Glutamatergic neuron (in vitro differentiated cells): ENCODE measurements around the gene SCG2. TPM values are rescaled to one million over a fixed set of nuclear protein-coding genes. Genes with fewer than 3 reads are reported as not detected.
A peak's percentile ranks its signal among the peaks of the same experiment; 100 is the strongest.

Experiments used
- DNase-seq: peaks from one replicate; pipeline ENCODE4 v3.0.0; 2022
- H3K27ac Mint-ChIP-seq: one replicate; pipeline ENCODE4 v1.8.0; 2020; ENCODE audit warnings: mild to moderate bottlenecking, mixed read lengths, inconsistent platforms; ENCODE audit not compliant: unreplicated experiment
- H3K27me3 Mint-ChIP-seq: one replicate; pipeline ENCODE4 v1.8.0; 2020; ENCODE audit warnings: mild to moderate bottlenecking, moderate library complexity, mixed read lengths, inconsistent platforms; ENCODE audit not compliant: unreplicated experiment
- H3K36me3 Mint-ChIP-seq: one replicate; pipeline ENCODE4 v1.8.0; 2020; ENCODE audit warnings: mild to moderate bottlenecking, mixed read lengths, inconsistent platforms; ENCODE audit not compliant: unreplicated experiment
- H3K4me1 Mint-ChIP-seq: one replicate; pipeline ENCODE4 v1.8.0; 2020; ENCODE audit warnings: mild to moderate bottlenecking, low read depth, mixed read lengths, inconsistent platforms; ENCODE audit not compliant: unreplicated experiment
- H3K4me3 Mint-ChIP-seq: one replicate; pipeline ENCODE4 v1.8.0; 2020; ENCODE audit warnings: mild to moderate bottlenecking, mixed read lengths, inconsistent platforms; ENCODE audit not compliant: unreplicated experiment
- H3K9me3 Mint-ChIP-seq: one replicate; pipeline ENCODE4 v1.8.0; 2020; ENCODE audit warnings: mild to moderate bottlenecking, moderate library complexity, mixed read lengths, inconsistent platforms; ENCODE audit not compliant: unreplicated experiment
- total RNA-seq: library from RNA; stranded (reverse); fragmentation: NEBNext Ultra II Directional; extraction: Animal tissue kit (Norgen Biotek cat#: 25700); gene quantifications from one replicate; pipeline ENCODE4 v1.2.1, GENCODE V29; 2021; ENCODE audit not compliant: unreplicated experiment
- TF ChIP-seq, protein P1 (sequence below): fragments of 200-600 bp; sonication (generic); IDR thresholded peaks from one replicate; pipeline ENCODE4 v1.5.0; 2021; ENCODE audit not compliant: partially characterized antibody, unreplicated experiment

Gene SCG2
- total RNA-seq, 1 donor from 2014 or later, result 38.7 TPM

GRCh38 chr2:223585666-223586065, 16.5 kb downstream of the SCG2 start:
- Mint-ChIP-seq H3K36me3 (no peaks in the 10 kb centered on the region), H3K4me1 (peaks cover 33% of the 10 kb centered on the region), H3K27ac (no peak overlapping the region), H3K27me3 (peaks cover 4% of the 10 kb centered on the region), H3K4me3 (no peak overlapping the region), H3K9me3 (peaks cover 6% of the 10 kb centered on the region)
- TF ChIP-seq, protein P1, sequence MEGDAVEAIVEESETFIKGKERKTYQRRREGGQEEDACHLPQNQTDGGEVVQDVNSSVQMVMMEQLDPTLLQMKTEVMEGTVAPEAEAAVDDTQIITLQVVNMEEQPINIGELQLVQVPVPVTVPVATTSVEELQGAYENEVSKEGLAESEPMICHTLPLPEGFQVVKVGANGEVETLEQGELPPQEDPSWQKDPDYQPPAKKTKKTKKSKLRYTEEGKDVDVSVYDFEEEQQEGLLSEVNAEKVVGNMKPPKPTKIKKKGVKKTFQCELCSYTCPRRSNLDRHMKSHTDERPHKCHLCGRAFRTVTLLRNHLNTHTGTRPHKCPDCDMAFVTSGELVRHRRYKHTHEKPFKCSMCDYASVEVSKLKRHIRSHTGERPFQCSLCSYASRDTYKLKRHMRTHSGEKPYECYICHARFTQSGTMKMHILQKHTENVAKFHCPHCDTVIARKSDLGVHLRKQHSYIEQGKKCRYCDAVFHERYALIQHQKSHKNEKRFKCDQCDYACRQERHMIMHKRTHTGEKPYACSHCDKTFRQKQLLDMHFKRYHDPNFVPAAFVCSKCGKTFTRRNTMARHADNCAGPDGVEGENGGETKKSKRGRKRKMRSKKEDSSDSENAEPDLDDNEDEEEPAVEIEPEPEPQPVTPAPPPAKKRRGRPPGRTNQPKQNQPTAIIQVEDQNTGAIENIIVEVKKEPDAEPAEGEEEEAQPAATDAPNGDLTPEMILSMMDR, result no peak
- no peak for DNase-seq

DNA sequence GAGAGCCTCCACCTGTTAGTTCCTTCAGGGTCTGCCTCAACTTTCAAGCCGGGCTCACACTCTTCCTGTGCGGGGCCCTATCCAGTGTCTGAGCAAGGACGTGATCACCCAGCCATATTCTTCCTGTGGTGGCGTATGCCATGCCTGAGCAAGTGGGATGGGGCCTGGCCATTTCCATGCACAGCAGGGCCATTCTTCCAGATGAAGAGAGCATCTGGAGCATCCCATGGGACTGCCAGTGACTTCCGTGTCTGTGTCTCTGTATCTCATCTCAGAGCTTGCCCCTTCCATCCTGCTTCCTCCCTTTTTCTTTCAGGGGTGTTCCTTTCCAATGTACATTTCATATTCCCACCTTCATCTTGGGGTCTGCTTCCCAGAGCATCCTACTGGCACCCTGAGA, 20.2 kb downstream of the SCG2 start:
- H3K27me3 Mint-ChIP-seq, result peaks cover 6% of the 10 kb centered on the region
- TF ChIP-seq, protein P1, result no peak
- peaks cover 37% of the 10 kb centered on the region for H3K4me1 Mint-ChIP-seq
- H3K27ac Mint-ChIP-seq, result peak overlapping the region; percentile 95
- no peaks in the 10 kb centered on the region for H3K36me3 Mint-ChIP-seq
- DNase-seq, result peak; percentile 53
- peak overlapping the region; percentile 58 for H3K4me3 Mint-ChIP-seq
- H3K9me3 Mint-ChIP-seq, result peaks cover 7% of the 10 kb centered on the region

DNA sequence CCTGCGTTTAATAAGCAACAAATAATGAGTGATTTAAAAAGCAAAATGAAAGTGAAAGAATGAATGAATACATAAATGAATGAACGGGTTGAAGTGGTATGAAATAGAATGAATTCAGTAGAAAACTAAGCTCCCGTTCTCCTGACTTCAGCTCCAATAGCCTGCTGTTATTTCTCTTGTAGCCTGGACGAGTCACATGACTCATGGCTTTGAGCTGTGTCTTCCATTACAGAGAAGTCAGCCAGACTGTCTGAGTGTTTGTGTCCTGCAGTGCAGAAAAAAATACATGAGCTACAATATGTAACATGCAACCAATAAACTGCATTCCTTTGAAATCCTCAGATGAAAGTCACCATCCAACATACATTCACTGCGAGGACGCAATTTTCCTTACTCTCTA, 21.2 kb downstream of the SCG2 start:
- peaks cover 7% of the 10 kb centered on the region for H3K9me3 Mint-ChIP-seq
- no peak for DNase-seq
- TF ChIP-seq, protein P1, result no peak
- H3K4me1 Mint-ChIP-seq, result peaks cover 27% of the 10 kb centered on the region
- H3K27ac Mint-ChIP-seq, result peak overlapping the region; percentile 83
- no peaks in the 10 kb centered on the region for H3K36me3 Mint-ChIP-seq
- peak overlapping the region; percentile 31 for H3K4me3 Mint-ChIP-seq
- peaks cover 6% of the 10 kb centered on the region for H3K27me3 Mint-ChIP-seq

DNA sequence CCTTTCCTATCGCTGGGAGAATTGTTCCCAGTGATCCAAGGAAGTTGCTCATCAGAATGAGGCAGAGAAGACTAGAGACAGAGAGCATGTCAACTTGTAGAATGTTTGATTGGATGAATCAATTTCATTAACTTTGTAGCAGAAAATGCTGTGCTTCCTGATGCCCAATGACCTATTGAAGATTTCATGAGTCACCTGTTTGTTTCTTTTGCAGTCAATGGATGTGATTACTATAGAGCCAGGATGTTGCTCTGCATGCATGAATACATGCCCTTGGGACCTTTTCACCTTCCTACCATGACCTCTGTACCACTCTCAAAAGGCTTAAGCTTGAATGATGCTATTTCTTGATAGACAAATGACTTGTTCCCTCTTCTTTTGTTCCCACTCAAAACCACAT, 23.3 kb downstream of the SCG2 start:
- H3K27ac Mint-ChIP-seq, result no peak overlapping the region
- peaks cover 7% of the 10 kb centered on the region for H3K9me3 Mint-ChIP-seq
- TF ChIP-seq, protein P1, result no peak
- no peak overlapping the region for H3K4me3 Mint-ChIP-seq
- H3K27me3 Mint-ChIP-seq, result peaks cover 6% of the 10 kb centered on the region
- H3K4me1 Mint-ChIP-seq, result peaks cover 20% of the 10 kb centered on the region
- DNase-seq, result no peak
- H3K36me3 Mint-ChIP-seq, result no peaks in the 10 kb centered on the region

DNA sequence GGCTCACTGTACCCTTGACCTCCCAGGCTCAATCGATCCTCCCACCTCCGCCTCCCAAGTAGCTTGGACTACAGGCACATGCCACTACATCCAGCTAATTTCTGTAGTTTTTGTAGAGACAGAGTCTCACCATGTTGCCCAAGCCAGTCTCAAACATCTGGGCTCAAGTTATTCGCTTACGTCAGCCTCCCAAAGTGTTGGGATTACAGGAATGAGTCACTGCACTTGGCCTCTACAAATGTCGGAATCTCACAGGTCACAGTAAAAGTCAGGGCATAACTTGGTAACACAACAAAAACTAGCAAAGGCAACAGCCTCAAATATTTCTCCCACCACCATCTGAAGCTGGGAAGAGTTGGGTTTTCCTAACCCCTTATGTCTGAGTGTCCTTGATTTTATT, 25.3 kb downstream of the SCG2 start:
- DNase-seq, result no peak
- Mint-ChIP-seq H3K4me1 (peaks cover 14% of the 10 kb centered on the region), H3K4me3 (no peak overlapping the region), H3K9me3 (peaks cover 1% of the 10 kb centered on the region), H3K27ac (no peak overlapping the region), H3K36me3 (no peaks in the 10 kb centered on the region), H3K27me3 (peaks cover 3% of the 10 kb centered on the region)
- TF ChIP-seq, protein P1, result no peak
